Astrocyte (in vitro differentiated cells and primary cell): ENCODE data around the gene GNB1. TPM values are rescaled to one million over a fixed set of nuclear protein-coding genes. Genes with fewer than 3 reads are reported as not detected.

Experiments
- DNase-seq: peaks from one replicate; pipeline ENCODE4 v3.0.0-alpha.2; 2010; ENCODE audit warnings: low read depth
- FAIRE-seq: peaks from 2 replicates; lab custom pipeline; 2011; peaks lifted over from hg19 to GRCh38; lab: Jason Lieb, UNC
- H2AFZ ChIP-seq: 2 replicates; pipeline ENCODE4 v1.6.0; 2012; ENCODE audit warnings: low read depth, low read length, inconsistent platforms
- H3K27ac ChIP-seq: 2 replicates; pipeline ENCODE4 v1.5.1; 2011; ENCODE audit warnings: low read depth, low read length, inconsistent platforms
- H3K27me3 ChIP-seq: 2 replicates; pipeline ENCODE4 v1.6.0; 2011; ENCODE audit warnings: low read length, inconsistent platforms; ENCODE audit not compliant: insufficient read depth
- H3K36me3 ChIP-seq: 2 replicates; pipeline ENCODE4 v1.5.1; 2011; ENCODE audit warnings: low read length, inconsistent platforms; ENCODE audit not compliant: insufficient read depth
- H3K4me1 ChIP-seq: 2 replicates; pipeline ENCODE4 v1.5.1; 2011; ENCODE audit warnings: low read length, inconsistent platforms; ENCODE audit not compliant: insufficient read depth
- H3K4me2 ChIP-seq: 2 replicates; pipeline ENCODE4 v1.6.0; 2012; ENCODE audit warnings: low read length, inconsistent platforms
- H3K4me3 ChIP-seq: 2 replicates; pipeline ENCODE4 v1.5.1; 2011; ENCODE audit warnings: low read depth, mild to moderate bottlenecking, low read length, inconsistent platforms; ENCODE audit not compliant: insufficient read depth
- H3K79me2 ChIP-seq: 2 replicates; pipeline ENCODE4 v1.6.0; 2012; ENCODE audit warnings: mild to moderate bottlenecking, low read length, inconsistent platforms; ENCODE audit not compliant: insufficient read depth
- H3K9ac ChIP-seq: 2 replicates; pipeline ENCODE4 v1.6.0; 2012; ENCODE audit warnings: mild to moderate bottlenecking, low read length, inconsistent platforms
- H3K9me3 ChIP-seq: 2 replicates; pipeline ENCODE4 v1.5.1; 2012; ENCODE audit warnings: low read depth, mild to moderate bottlenecking, low read length, inconsistent platforms; ENCODE audit not compliant: insufficient read depth
- H4K20me1 ChIP-seq: 2 replicates; pipeline ENCODE4 v1.6.0; 2012; ENCODE audit warnings: low read length, inconsistent platforms; ENCODE audit not compliant: insufficient read depth
- H3K27ac Mint-ChIP-seq: one replicate; pipeline ENCODE4 v1.8.0; 2021; ENCODE audit warnings: mild to moderate bottlenecking, mixed read lengths; ENCODE audit not compliant: unreplicated experiment
- H3K27me3 Mint-ChIP-seq: one replicate; pipeline ENCODE4 v1.8.0; 2021; ENCODE audit warnings: low read depth, mixed read lengths; ENCODE audit not compliant: unreplicated experiment
- H3K36me3 Mint-ChIP-seq: one replicate; pipeline ENCODE4 v1.8.0; 2021; ENCODE audit warnings: low read depth, mixed read lengths; ENCODE audit not compliant: unreplicated experiment
- H3K4me1 Mint-ChIP-seq: one replicate; pipeline ENCODE4 v1.8.0; 2021; ENCODE audit warnings: low read depth, mixed read lengths; ENCODE audit not compliant: unreplicated experiment
- H3K4me3 Mint-ChIP-seq: one replicate; pipeline ENCODE4 v1.8.0; 2021; ENCODE audit warnings: mild to moderate bottlenecking, moderate library complexity, mixed read lengths; ENCODE audit not compliant: unreplicated experiment
- H3K9me3 Mint-ChIP-seq: one replicate; pipeline ENCODE4 v1.8.0; 2021; ENCODE audit warnings: mild to moderate bottlenecking, mixed read lengths; ENCODE audit not compliant: unreplicated experiment
- CTCF ChIP-seq: IDR thresholded peaks from 2 replicates; pipeline ENCODE4 v1.5.1; 2011; ENCODE audit warnings: low read depth, mild to moderate bottlenecking, inconsistent platforms, low read length, moderate library complexity; ENCODE audit not compliant: insufficient read depth
- EZH2 ChIP-seq: IDR thresholded peaks from 2 replicates; pipeline ENCODE4 v1.6.1; 2012; ENCODE audit warnings: mild to moderate bottlenecking, low read length, inconsistent platforms; ENCODE audit not compliant: insufficient read depth
- total RNA-seq: library from RNA; stranded (reverse); gene quantifications from 2 replicates; pipeline ENCODE4 v1.2.1, GENCODE V29; 2021

GNB1 gene
- total RNA-seq, 1 donor from 2014 or later, result 602 TPM

DNA sequence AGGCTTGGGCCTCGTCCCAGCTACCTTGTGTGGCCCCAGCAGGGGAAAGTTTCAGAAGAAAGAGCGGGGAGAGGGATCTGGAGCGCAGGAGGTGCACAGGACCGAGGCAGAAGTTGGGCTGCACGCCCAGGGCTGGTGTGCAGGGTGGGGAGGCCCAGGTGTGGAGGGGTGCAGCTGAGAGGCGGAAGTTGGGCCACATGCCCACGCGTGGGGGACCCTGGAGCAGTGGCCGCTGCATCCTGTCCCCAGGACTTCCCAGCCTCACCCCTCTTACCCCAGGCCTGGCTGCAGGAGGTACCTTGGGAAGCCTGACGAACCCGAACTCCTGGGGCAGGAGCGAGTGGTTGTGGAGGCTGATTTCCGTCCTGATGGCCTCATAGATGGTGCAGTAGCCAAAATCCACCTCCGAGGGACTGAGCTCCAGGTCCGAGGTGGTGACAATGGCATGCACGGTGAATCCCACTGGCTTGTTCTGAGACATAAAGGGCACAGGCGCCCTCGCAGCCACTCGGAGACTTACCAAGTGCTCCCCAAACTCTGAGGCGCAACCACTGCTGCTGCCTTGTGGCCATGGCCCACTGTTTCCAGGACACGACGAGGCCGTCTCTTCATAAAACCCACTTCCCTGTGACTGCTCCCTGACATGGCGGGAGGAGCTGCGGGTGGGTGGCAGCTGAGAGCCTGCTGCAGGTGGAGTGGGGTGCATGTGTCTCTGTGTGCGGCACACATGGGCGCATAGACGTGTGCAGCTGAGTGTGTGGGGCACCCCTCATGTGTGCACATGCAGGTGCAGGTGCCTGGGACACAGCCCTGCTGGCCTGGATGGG is 48.6 kb upstream of the GNB1 start:
- Mint-ChIP-seq H3K9me3 (no peaks in the 10 kb centered on the region), H3K4me1 (no peaks in the 10 kb centered on the region), H3K27ac (no peak overlapping the region), H3K27me3 (peaks cover 27% of the 10 kb centered on the region), H3K4me3 (no peak overlapping the region), H3K36me3 (peaks cover 2% of the 10 kb centered on the region)
- H3K9me3 ChIP-seq, result peaks cover 3% of the 10 kb centered on the region
- TF ChIP-seq EZH2 (no peak), CTCF (no peak)
- no peak overlapping the region for H2AFZ ChIP-seq
- H3K79me2 ChIP-seq, result no peaks in the 10 kb centered on the region
- FAIRE-seq, result no peak
- no peak overlapping the region for H3K4me2 ChIP-seq
- H4K20me1 ChIP-seq, result no peaks in the 10 kb centered on the region
- no peak for DNase-seq
- no peak overlapping the region for H3K9ac ChIP-seq
- H3K36me3 ChIP-seq, result no peaks in the 10 kb centered on the region
- no peaks in the 10 kb centered on the region for H3K27me3 ChIP-seq
- H3K27ac ChIP-seq, result no peak overlapping the region
- H3K4me3 ChIP-seq, result no peak overlapping the region
- H3K4me1 ChIP-seq, result no peaks in the 10 kb centered on the region

GRCh38 chr1:1938613-1939295 is 47.9 kb upstream of the GNB1 start:
- Histone ChIP-seq H2AFZ (no peak overlapping the region), H3K4me2 (no peak overlapping the region), H3K36me3 (no peaks in the 10 kb centered on the region), H3K27ac (no peak overlapping the region), H3K27me3 (no peaks in the 10 kb centered on the region), H3K79me2 (no peaks in the 10 kb centered on the region), H3K9me3 (peaks cover 5% of the 10 kb centered on the region), H3K9ac (no peak overlapping the region), H3K4me3 (no peak overlapping the region), H4K20me1 (no peaks in the 10 kb centered on the region), H3K4me1 (no peaks in the 10 kb centered on the region)
- TF ChIP-seq EZH2 (no peak), CTCF (no peak)
- H3K9me3 Mint-ChIP-seq, result no peaks in the 10 kb centered on the region
- H3K36me3 Mint-ChIP-seq, result peaks cover 2% of the 10 kb centered on the region
- DNase-seq (no peak), FAIRE-seq (no peak)
- H3K4me1 Mint-ChIP-seq, result no peaks in the 10 kb centered on the region
- no peak overlapping the region for H3K4me3 Mint-ChIP-seq
- peaks cover 24% of the 10 kb centered on the region for H3K27me3 Mint-ChIP-seq
- no peak overlapping the region for H3K27ac Mint-ChIP-seq

- H3K36me3 Mint-ChIP-seq, result peaks cover 2% of the 10 kb centered on the region
These were observed 47.3 kb upstream of the GNB1 start for GRCh38 chr1:1938276-1938573.

More at GRCh38 chr1:1938276-1938573, 47.3 kb upstream of the GNB1 start:
- H3K4me3 ChIP-seq, result no peak overlapping the region
- Mint-ChIP-seq H3K4me1 (no peaks in the 10 kb centered on the region), H3K27me3 (peaks cover 27% of the 10 kb centered on the region), H3K4me3 (no peak overlapping the region), H3K9me3 (no peaks in the 10 kb centered on the region), H3K27ac (no peak overlapping the region)
- no peak overlapping the region for H3K9ac ChIP-seq
- no peak for FAIRE-seq
- no peaks in the 10 kb centered on the region for H4K20me1 ChIP-seq
- H3K9me3 ChIP-seq, result peaks cover 5% of the 10 kb centered on the region
- no peak overlapping the region for H3K27ac ChIP-seq
- no peaks in the 10 kb centered on the region for H3K4me1 ChIP-seq
- DNase-seq, result no peak
- H2AFZ ChIP-seq, result no peak overlapping the region
- H3K27me3 ChIP-seq, result no peaks in the 10 kb centered on the region
- no peak overlapping the region for H3K4me2 ChIP-seq
- no peaks in the 10 kb centered on the region for H3K36me3 ChIP-seq
- no peaks in the 10 kb centered on the region for H3K79me2 ChIP-seq
- TF ChIP-seq CTCF (no peak), EZH2 (no peak)
